SIG-M5 treated with dmso at 0.1 percent for 504 hours (cell line): ENCODE results near the gene SELENOO.

Experiments used
- DNase-seq: peaks from one replicate; lab custom pipeline; 2025; ENCODE audit not compliant: unreplicated experiment; lab: John Stamatoyannopoulos, UW

Gene SELENOO

GRCh38 chr22:50215297-50216054 lies 14.7 kb downstream of the SELENOO start:
- no peak for DNase-seq

GRCh38 chr22:50216055-50216683 lies 15.4 kb downstream of the SELENOO start:
- DNase-seq = no peak

- DNase-seq = no peak
Measured at GRCh38 chr22:50216684-50217520, 16.1 kb downstream of the SELENOO start.

GRCh38 chr22:50217543-50218152 lies 16.8 kb downstream of the SELENOO start:
- DNase-seq = no peak

- no peak for DNase-seq
Measured at GRCh38 chr22:50218153-50218995, 17.6 kb downstream of the SELENOO start.

- DNase-seq = peak; percentile 40
Measured at GRCh38 chr22:50218996-50219727, 18.4 kb downstream of the SELENOO start.

- no peak for DNase-seq
Measured at GRCh38 chr22:50219800-50220602, 19.2 kb downstream of the SELENOO start.

- no peak for DNase-seq
Measured at GRCh38 chr22:50220603-50221409, 20.0 kb downstream of the SELENOO start.

GRCh38 chr22:50221410-50222300 lies 20.8 kb downstream of the SELENOO start:
- DNase-seq = no peak

- DNase-seq = no peak
Measured at GRCh38 chr22:50222508-50222907, 21.7 kb downstream of the SELENOO start.

GRCh38 chr22:50224071-50224470 lies 23.3 kb downstream of the SELENOO start:
- DNase-seq = no peak

- DNase-seq = no peak
Measured at GRCh38 chr22:50225200-50225969, 24.6 kb downstream of the SELENOO start.

- DNase-seq = no peak
Measured at GRCh38 chr22:50226063-50226874, 25.5 kb downstream of the SELENOO start.

- DNase-seq = no peak
Measured at GRCh38 chr22:50226875-50227165, 26.0 kb downstream of the SELENOO start.

- DNase-seq = no peak
Measured at GRCh38 chr22:50227579-50228215, 26.9 kb downstream of the SELENOO start.
